Right lobe of liver (tissue), 6 donors: ENCODE data around the gene PTEN. TPM values are rescaled to one million over a fixed set of nuclear protein-coding genes. Genes with fewer than 3 reads are reported as not detected.

Source experiments
- ATAC-seq, 4 donors: fragments of 200-7000 bp; cut with Tn5 transposase; one replicate each; pipeline ENCODE4 v1.9.1; 2020; ENCODE audit warnings: mild to moderate bottlenecking in 4 of 4, moderate library complexity in 4 of 4
- DNase-seq, 3 donors: peaks; one replicate each; pipeline ENCODE4 v3.0.0-alpha.2; 2020
- H3K27ac ChIP-seq, 3 donors: fragments of 200-600 bp; one replicate each; pipeline ENCODE4 v1.8.0; 2022
- H3K27me3 ChIP-seq, 2 donors: fragments of 200-600 bp; one replicate each; pipeline ENCODE4 v1.8.0; 2022
- H3K36me3 ChIP-seq, 4 donors: fragments of 200-600 bp; sonication (generic) in 1 of 4; one replicate each; pipeline versions ENCODE4 v1.5.1 to v1.8.0; 2017 to 2022; ENCODE audit warnings: control low read depth in 1 of 4
- H3K4me1 ChIP-seq, 4 donors: fragments of 200-600 bp; sonication (generic) in 1 of 4; one replicate each; pipeline versions ENCODE4 v1.5.1 to v1.8.0; 2017 to 2022; ENCODE audit warnings: control low read depth in 1 of 4
- H3K4me3 ChIP-seq, 3 donors: fragments of 200-600 bp; one replicate each; pipeline ENCODE4 v1.8.0; 2022
- H3K9me3 ChIP-seq, 4 donors: fragments of 200-600 bp; sonication (generic) in 1 of 4; one replicate each; pipeline versions ENCODE4 v1.5.1 to v1.8.0; 2017 to 2022; ENCODE audit warnings: control low read depth in 1 of 4
- POLR2A ChIP-seq: fragments of 450-650 bp; IDR thresholded peaks from one replicate; pipeline ENCODE4 v1.6.1; 2017; ENCODE audit warnings: antibody characterized with exemption, mild to moderate bottlenecking
- whole genome bisulfite sequencing: methylation state at CpG from one replicate; pipeline ENCODE4 v1.1.6; 2018; ENCODE audit warnings: low coverage, low lambda C conversion rate; ENCODE audit not compliant: insufficient coverage; ENCODE audit errors: missing lambda C conversion rate; 5-methylcytosine and 5-hydroxymethylcytosine counted together
- intact Hi-C, 2 donors: fragments of 100-400 bp; cut with DNase I; formaldehyde crosslinking; loops; one replicate each; pipeline versions ENCODE4 v1.11.2 to v1.14.1; 2022
- small RNA-seq, 2 experiments: library from RNA; depleted of rRNA; stranded (forward); fragments of <200 nt; gene quantifications; one replicate each; pipeline ENCODE3, GENCODE V24; 2016
- total RNA-seq, 6 experiments: library from RNA; depleted of rRNA in 2 of 6; stranded (reverse); fragments of >200 nt in 2 of 6; fragmentation: NEBNext Ultra II Directional in 3 of 6; extraction: Animal tissue kit (Norgen Biotek cat#: 25700) in 3 of 6; gene quantifications; one replicate each; pipeline versions ENCODE4 v1.1.0 to v1.2.4, GENCODE V29; 2016 to 2023
- TF ChIP-seq, protein P1 (sequence below), 4 donors: fragments of 200-600 bp in 3 of 4; fragments of 450-650 bp in 1 of 4; IDR thresholded peaks; one replicate each; pipeline versions ENCODE4 v1.5.1 to v1.8.0; 2016 to 2022; ENCODE audit warnings: antibody characterized with exemption in 4 of 4, mild to moderate bottlenecking in 2 of 4
- donor health status: DM: no; HTN: yes; CAD: no.
- donor health status: DM: no; HTN: no; CAD: no.
- donor health status: DM: no; HTN: no; CAD: no.
- donor health status: DM: no; HTN: yes; CAD: no.
- donor health status: DM: no; HTN: yes; CAD: no.

Gene PTEN
- total RNA-seq, 6 experiments from 2014 or later, result 37.5 to 73.7 (median 50.4) TPM

DNA sequence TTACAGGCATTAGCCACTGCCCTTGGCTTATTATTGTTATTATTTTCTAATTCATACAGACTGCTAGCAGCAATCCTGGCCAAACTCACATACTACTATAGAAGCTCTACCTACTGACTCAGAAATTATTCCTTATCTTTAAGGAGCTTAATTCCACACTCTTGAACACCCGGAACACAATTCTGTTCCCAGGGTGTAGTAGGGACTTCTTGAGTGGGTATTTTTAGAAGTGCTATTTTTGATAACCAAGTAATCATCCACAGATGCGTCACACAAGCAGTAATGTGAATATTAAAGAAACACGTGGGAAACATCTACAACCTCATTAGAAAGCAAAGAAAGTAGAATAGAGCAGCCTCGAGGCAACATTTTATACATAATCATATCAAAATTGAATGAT, 149.2 kb downstream of the PTEN start:
- 45% methylated on average over 4 of the region's 4 CpGs for WGBS
- H3K4me1 ChIP-seq, result no peaks in the 10 kb centered on the region
- TF ChIP-seq, protein P1, sequence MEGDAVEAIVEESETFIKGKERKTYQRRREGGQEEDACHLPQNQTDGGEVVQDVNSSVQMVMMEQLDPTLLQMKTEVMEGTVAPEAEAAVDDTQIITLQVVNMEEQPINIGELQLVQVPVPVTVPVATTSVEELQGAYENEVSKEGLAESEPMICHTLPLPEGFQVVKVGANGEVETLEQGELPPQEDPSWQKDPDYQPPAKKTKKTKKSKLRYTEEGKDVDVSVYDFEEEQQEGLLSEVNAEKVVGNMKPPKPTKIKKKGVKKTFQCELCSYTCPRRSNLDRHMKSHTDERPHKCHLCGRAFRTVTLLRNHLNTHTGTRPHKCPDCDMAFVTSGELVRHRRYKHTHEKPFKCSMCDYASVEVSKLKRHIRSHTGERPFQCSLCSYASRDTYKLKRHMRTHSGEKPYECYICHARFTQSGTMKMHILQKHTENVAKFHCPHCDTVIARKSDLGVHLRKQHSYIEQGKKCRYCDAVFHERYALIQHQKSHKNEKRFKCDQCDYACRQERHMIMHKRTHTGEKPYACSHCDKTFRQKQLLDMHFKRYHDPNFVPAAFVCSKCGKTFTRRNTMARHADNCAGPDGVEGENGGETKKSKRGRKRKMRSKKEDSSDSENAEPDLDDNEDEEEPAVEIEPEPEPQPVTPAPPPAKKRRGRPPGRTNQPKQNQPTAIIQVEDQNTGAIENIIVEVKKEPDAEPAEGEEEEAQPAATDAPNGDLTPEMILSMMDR (IDR thresholded peaks at IDR 0.05), result no peak
- TF ChIP-seq POLR2A, result no peak
- no peaks in the 10 kb centered on the region for H3K36me3 ChIP-seq
- intact Hi-C loops, result no loop called here
- no peak overlapping the region for H3K27ac ChIP-seq
- no peak for DNase-seq
- ATAC-seq, result no peak
- H3K27me3 ChIP-seq, result no peaks in the 10 kb centered on the region
- no peak overlapping the region for H3K4me3 ChIP-seq
- H3K9me3 ChIP-seq, result no peaks in the 10 kb centered on the region

GRCh38 chr10:88017781-88018180, 154.4 kb downstream of the PTEN start:
- DNase-seq (no peak), ATAC-seq (no peak)
- Histone ChIP-seq H3K36me3 (no peaks in the 10 kb centered on the region), H3K4me3 (no peak overlapping the region), H3K27me3 (no peaks in the 10 kb centered on the region), H3K27ac (no peak overlapping the region), H3K9me3 (no peaks in the 10 kb centered on the region), H3K4me1 (no peaks in the 10 kb centered on the region)
- TF ChIP-seq, protein P1 (IDR thresholded peaks at IDR 0.05), result no peak
- no peak for TF ChIP-seq POLR2A
- WGBS, result 80% methylated on average over 1 of the region's 1 CpG
- intact Hi-C loops, result no loop called here

GRCh38 chr10:88019753-88020152, 156.3 kb downstream of the PTEN start:
- TF ChIP-seq, protein P1 (IDR thresholded peaks at IDR 0.05), result no peak
- no peak for TF ChIP-seq POLR2A
- no CpG with 5 or more reads among the region's 1 CpG for WGBS
- no peak for DNase-seq
- H3K36me3 ChIP-seq, result no peaks in the 10 kb centered on the region
- no peaks in the 10 kb centered on the region for H3K27me3 ChIP-seq
- ATAC-seq, result no peak
- intact Hi-C loops, result no loop called here
- no peaks in the 10 kb centered on the region for H3K4me1 ChIP-seq
- H3K9me3 ChIP-seq, result no peaks in the 10 kb centered on the region
- no peak overlapping the region for H3K4me3 ChIP-seq
- no peak overlapping the region for H3K27ac ChIP-seq

Small RNA genes lying within 50 kb of the gene (small RNA-seq; reads per million reads assigned to genes)
- gene RF00284, result 0 reads per million in 2 experiments
- gene RN7SL78P, result 0 reads per million in 2 experiments

Other genes with a start within 250 kb of the PTEN start
- 100 to 1,000 TPM in 4 of 6 experiments, 10 to 100 TPM in 2; 65.3 to 158 (median 105) TPM for gene PAPSS2, start 203.7 kb upstream of the PTEN start, total RNA-seq
- gene ATAD1, start 45.4 kb upstream of the PTEN start, total RNA-seq, result 10 to 100 TPM; 17.4 to 24.2 (median 22.3) TPM
- gene KLLN, start 92 bp upstream of the PTEN start, total RNA-seq, result under 1 TPM in 5 of 6 experiments, not detected in 1; 0.24 to 0.53 (median 0.34) TPM